NB4 (cell line): Measurements from ENCODE around the gene METRN.

ENCODE experiments used
- DNase-seq: peaks from one replicate; pipeline ENCODE4 v3.0.0; 2010; ENCODE audit warnings: low read depth
- H3K4me3 ChIP-seq: one replicate; pipeline ENCODE4 v1.5.1; 2011; ENCODE audit warnings: mild to moderate bottlenecking, low read depth, low read length, moderate library complexity
- MYC ChIP-seq: IDR thresholded peaks from 2 replicates; pipeline ENCODE4 v1.6.1; 2011; ENCODE audit warnings: low read depth, low read length
- POLR2A ChIP-seq: IDR thresholded peaks from 2 replicates; pipeline ENCODE4 v1.6.1; 2011; ENCODE audit warnings: mild to moderate bottlenecking; ENCODE audit not compliant: insufficient read length; ENCODE audit errors: extremely low read depth
- TF ChIP-seq, protein P1 (sequence below): IDR thresholded peaks from 2 replicates; pipeline ENCODE4 v1.6.1; 2011; ENCODE audit warnings: low read depth, low read length
- TF ChIP-seq, protein P2 (sequence below): IDR thresholded peaks from one replicate; pipeline ENCODE4 v1.5.1; 2012; ENCODE audit warnings: low read depth, low read length

Gene METRN

DNA sequence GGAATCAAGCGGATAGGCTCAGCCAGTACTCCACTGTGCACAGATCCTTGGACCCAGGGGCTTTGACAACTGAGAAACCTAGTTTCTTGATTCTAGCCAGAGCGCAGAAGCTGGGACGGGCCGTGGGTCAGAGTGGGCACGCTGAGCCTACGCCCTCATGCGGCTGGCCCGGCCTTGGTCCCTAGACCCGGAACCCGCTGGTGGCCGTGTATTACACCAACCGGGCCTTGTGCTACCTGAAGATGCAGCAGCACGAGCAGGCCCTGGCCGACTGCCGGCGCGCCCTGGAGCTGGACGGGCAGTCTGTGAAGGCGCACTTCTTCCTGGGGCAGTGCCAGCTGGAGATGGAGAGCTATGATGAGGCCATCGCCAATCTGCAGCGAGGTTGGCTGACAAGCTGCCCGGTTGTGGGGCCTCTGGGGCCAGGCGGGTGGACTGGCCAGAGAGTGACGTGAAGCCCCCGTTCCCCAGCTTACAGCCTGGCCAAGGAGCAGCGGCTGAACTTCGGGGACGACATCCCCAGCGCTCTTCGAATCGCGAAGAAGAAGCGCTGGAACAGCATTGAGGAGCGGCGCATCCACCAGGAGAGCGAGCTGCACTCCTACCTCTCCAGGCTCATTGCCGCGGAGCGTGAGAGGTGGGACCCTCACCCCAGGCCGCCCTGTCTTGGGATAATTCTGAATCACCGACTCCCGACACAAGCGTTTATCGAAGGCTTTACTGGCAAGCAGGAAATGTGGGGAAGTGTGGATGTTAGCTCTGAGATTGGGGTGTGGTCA is 33.8 kb upstream of the METRN start:
- TF ChIP-seq, protein P1, sequence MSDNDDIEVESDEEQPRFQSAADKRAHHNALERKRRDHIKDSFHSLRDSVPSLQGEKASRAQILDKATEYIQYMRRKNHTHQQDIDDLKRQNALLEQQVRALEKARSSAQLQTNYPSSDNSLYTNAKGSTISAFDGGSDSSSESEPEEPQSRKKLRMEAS, result no peak
- TF ChIP-seq POLR2A, result no peak
- TF ChIP-seq, protein P2, sequence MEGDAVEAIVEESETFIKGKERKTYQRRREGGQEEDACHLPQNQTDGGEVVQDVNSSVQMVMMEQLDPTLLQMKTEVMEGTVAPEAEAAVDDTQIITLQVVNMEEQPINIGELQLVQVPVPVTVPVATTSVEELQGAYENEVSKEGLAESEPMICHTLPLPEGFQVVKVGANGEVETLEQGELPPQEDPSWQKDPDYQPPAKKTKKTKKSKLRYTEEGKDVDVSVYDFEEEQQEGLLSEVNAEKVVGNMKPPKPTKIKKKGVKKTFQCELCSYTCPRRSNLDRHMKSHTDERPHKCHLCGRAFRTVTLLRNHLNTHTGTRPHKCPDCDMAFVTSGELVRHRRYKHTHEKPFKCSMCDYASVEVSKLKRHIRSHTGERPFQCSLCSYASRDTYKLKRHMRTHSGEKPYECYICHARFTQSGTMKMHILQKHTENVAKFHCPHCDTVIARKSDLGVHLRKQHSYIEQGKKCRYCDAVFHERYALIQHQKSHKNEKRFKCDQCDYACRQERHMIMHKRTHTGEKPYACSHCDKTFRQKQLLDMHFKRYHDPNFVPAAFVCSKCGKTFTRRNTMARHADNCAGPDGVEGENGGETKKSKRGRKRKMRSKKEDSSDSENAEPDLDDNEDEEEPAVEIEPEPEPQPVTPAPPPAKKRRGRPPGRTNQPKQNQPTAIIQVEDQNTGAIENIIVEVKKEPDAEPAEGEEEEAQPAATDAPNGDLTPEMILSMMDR, result peak; percentile 8
- DNase-seq, result peak; percentile 57
- peak overlapping the region; percentile 78 for H3K4me3 ChIP-seq

DNA sequence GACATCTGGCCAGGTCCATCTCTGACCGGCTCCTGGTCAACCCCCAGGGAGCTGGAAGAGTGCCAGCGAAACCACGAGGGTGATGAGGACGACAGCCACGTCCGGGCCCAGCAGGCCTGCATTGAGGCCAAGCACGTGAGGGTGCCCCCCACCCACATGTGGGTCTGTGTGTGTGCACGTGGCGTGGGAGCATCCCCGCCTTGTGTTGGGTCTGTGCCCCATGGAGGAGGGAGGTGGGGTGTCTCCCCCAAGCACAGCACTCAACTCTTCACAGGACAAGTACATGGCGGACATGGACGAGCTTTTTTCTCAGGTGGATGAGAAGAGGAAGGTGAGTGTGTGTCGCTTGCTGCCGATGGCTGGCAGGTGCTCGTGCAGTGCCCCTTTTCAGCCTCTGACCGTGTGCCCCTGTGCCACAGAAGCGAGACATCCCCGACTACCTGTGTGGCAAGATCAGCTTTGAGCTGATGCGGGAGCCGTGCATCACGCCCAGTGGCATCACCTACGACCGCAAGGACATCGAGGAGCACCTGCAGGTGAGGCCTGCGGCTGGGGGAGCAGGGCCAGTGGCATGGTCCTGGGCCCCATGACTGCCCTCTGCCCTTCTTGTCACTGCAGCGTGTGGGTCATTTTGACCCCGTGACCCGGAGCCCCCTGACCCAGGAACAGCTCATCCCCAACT is 33.0 kb upstream of the METRN start:
- TF ChIP-seq, protein P2, result no peak
- TF ChIP-seq, protein P1, result no peak
- TF ChIP-seq POLR2A (no peak), MYC (no peak)
- no peak overlapping the region for H3K4me3 ChIP-seq
- no peak for DNase-seq

DNA sequence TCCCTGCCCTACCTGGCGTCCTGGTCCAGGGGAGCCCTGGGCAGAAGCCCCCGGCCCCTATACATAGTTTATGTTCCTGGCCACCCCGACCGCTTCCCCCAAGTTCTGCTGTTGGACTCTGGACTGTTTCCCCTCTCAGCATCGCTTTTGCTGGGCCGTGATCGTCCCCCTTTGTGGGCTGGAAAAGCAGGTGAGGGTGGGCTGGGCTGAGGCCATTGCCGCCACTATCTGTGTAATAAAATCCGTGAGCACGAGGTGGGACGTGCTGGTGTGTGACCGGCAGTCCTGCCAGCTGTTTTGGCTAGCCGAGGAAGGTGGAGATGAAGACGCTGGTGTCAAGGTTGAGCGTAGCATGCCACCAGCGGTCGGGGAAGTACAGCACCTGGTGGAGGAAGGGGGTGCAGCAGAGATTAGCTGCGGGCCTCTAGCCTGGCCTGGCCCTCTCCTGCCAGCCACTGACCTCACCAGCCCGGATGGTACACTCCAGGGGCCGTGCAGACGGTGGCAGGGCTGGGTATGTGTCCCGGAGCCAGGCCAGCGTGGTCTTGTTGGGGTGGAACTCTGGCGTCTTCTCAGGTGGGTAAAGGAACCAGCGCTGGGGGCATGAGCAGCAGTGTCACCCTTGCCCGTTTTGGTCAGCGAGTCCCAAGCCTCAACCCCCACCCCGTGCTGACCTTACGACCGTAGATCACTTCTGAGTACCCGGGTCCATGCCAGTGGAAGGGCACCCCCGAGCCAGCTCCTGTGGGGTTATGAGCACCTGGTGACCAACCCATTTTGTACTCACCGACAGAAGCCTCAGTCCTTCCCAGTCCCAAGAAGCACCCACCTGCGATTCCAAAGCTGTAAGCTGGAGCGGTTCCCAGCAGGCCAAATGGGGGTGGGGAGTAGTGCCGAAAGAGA is 32.2 kb upstream of the METRN start:
- peak overlapping the region; percentile 53 for H3K4me3 ChIP-seq
- TF ChIP-seq, protein P1, result no peak
- no peak for TF ChIP-seq MYC
- TF ChIP-seq, protein P2, result no peak
- TF ChIP-seq POLR2A, result no peak
- DNase-seq, result no peak

DNA sequence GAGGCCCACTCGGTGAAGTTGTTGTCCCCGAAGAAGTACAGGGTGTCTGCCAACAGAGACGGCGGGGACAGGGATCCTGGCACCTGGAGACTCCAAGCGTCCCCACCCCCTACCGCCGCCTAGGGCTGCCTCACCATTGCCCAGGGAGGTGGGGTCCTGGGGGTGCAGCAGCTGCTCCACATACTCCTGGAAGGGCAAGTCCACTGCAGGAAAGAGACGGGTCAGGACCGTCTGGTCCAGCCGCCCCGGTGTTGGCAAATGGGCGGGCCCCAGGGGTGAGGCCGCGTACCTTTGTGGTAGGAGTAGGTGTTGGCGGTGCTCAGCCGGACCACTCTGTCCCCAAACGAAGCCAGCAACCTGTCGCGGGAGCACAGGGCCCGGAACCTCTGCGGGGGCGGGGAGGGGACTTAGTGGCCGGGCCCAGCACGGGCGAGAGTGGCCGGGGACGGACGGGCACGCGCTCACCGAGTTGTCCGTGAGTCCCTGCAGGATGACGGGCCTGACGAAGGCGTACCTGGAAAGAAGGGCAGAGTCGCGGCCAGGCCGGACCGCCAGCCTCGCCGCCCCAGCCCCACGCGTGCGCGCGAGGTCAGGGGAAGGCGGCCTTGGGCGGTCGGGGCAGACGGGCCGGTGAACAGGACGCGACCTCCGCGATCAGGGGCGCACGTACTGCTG is 31.4 kb upstream of the METRN start:
- TF ChIP-seq, protein P1, result no peak
- TF ChIP-seq, protein P2, result no peak
- TF ChIP-seq MYC (no peak), POLR2A (no peak)
- H3K4me3 ChIP-seq, result peak overlapping the region; percentile 53
- DNase-seq, result peak; percentile 38

DNA sequence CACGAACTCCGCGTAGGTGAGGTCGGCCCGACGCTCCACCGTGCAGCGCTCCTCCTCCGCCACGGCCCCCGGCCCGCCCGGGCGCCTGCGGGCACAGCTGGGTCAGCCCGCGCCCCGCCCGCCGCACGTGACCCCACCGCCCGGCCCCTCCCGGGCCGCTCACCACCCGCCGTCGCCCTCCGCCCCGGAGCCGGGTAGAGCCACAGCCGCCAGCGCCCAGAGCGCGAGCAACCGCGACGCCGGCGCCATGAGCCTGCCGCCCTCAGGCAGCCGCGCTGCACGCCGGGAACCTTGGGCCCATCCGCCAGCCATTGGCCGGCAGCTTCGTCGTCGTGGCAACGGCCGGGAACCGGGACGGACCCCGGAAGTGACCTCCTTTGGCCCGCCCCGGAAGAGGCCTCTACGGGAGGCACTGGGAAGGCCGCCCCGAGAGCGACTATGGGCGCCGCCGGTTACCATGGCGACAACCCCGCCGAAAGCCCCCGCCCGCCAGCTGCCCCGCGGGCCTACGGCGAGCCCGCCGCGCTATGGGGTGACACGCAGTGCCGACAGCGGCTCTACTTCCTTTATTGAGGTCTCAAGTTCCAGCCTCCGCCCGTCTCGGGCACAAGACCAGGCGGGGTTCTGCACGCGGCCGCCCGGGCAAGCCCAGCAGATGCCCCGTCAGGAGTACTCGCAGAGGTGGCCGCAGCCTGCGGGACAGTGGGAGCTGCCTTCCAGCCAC is 30.7 kb upstream of the METRN start, which contains the start of gene JMJD8:
JMJD8 (minus strand) TSS at position 264 of the 724 bp plus-strand sequence; CDS start at position 249, 15 bp downstream.
- H3K4me3 ChIP-seq, result peak within 1 kb of the TSS; percentile 53
- peak; percentile 65; the same call in 1 of the 2 replicates for TF ChIP-seq MYC
- peak; percentile 75 for TF ChIP-seq POLR2A
- TF ChIP-seq, protein P2, result no peak
- TF ChIP-seq, protein P1, result peak; percentile 18
- peak; percentile 94 for DNase-seq
